ENCODE measurements around the gene DOCK8.

The DOCK8 gene

GRCh38 chr9:316382-316965, 101.8 kb downstream of the DOCK8 start:
- DNase-seq, result no peak

GRCh38 chr9:318646-319045, 104.0 kb downstream of the DOCK8 start:
- peak; percentile 51 for DNase-seq

GRCh38 chr9:324971-325370, 110.3 kb downstream of the DOCK8 start:
- no peak for DNase-seq

- no peak for DNase-seq
Observed at GRCh38 chr9:326667-327066, 112.0 kb downstream of the DOCK8 start.

GRCh38 chr9:328453-328852, 113.8 kb downstream of the DOCK8 start:
- no peak for DNase-seq

GRCh38 chr9:331197-331596, 116.5 kb downstream of the DOCK8 start:
- no peak for DNase-seq

- no peak for DNase-seq
Observed at GRCh38 chr9:335373-335772, 120.7 kb downstream of the DOCK8 start.

GRCh38 chr9:336039-336438, 121.4 kb downstream of the DOCK8 start:
- DNase-seq, result no peak

GRCh38 chr9:338602-339001, 123.9 kb downstream of the DOCK8 start:
- no peak for DNase-seq

- DNase-seq, result no peak
Observed at GRCh38 chr9:341634-342421, 127.2 kb downstream of the DOCK8 start.

- no peak for DNase-seq
Observed at GRCh38 chr9:343773-344172, 129.1 kb downstream of the DOCK8 start.

GRCh38 chr9:346111-346571, 131.5 kb downstream of the DOCK8 start:
- no peak for DNase-seq

- peak; percentile 13 for DNase-seq
Observed at GRCh38 chr9:347667-348292, 133.1 kb downstream of the DOCK8 start.

GRCh38 chr9:350384-350783, 135.7 kb downstream of the DOCK8 start:
- DNase-seq, result no peak

GRCh38 chr9:351916-352315, 137.3 kb downstream of the DOCK8 start:
- DNase-seq, result no peak

- DNase-seq, result no peak
Observed at GRCh38 chr9:353077-353476, 138.4 kb downstream of the DOCK8 start.

- DNase-seq, result no peak
Observed at GRCh38 chr9:354453-354852, 139.8 kb downstream of the DOCK8 start.

GRCh38 chr9:357560-357959, 142.9 kb downstream of the DOCK8 start:
- DNase-seq, result no peak

GRCh38 chr9:362561-363273, 148.1 kb downstream of the DOCK8 start:
- no peak for DNase-seq

GRCh38 chr9:363274-363612, 148.6 kb downstream of the DOCK8 start:
- no peak for DNase-seq

GRCh38 chr9:365436-365835, 150.8 kb downstream of the DOCK8 start:
- DNase-seq, result no peak

- DNase-seq, result no peak
Observed at GRCh38 chr9:366620-367019, 152.0 kb downstream of the DOCK8 start.

GRCh38 chr9:370086-370485, 155.4 kb downstream of the DOCK8 start:
- no peak for DNase-seq

- no peak for DNase-seq
Observed at GRCh38 chr9:371349-371748, 156.7 kb downstream of the DOCK8 start.

All from NCI-H2029 treated with DMSO at 0.1 percent for 48 hours (cell line).